WTC11 (cell line): ENCODE data around the gene RIPOR1. TPM values are rescaled to one million over a fixed set of nuclear protein-coding genes. Genes with fewer than 3 reads are reported as not detected.
A peak's percentile ranks its signal among the peaks of the same experiment; 100 is the strongest.

Source experiments
- ATF6 ChIP-seq: sonication (generic); formaldehyde crosslinking; IDR thresholded peaks from 2 replicates; pipeline ENCODE4 v1.8.1; 2023; ENCODE audit warnings: mild to moderate bottlenecking, missing genetic modification reagents
- CDX4 ChIP-seq: fragments of 250-450 bp; sonication (Bioruptor Pico); IDR thresholded peaks from 2 replicates; pipeline ENCODE4 v1.9.0; 2021; ENCODE audit warnings: moderate library complexity, mild to moderate bottlenecking, inconsistent platforms, borderline replicate concordance
- E2F4 ChIP-seq: sonication (generic); formaldehyde crosslinking; IDR thresholded peaks from 2 replicates; pipeline ENCODE4 v1.8.1; 2022; ENCODE audit warnings: low read depth, mild to moderate bottlenecking, moderate library complexity, missing genetic modification reagents, borderline replicate concordance
- FOXK1 ChIP-seq: sonication (generic); formaldehyde crosslinking; IDR thresholded peaks from 2 replicates; pipeline ENCODE4 v1.8.0; 2022; ENCODE audit warnings: mild to moderate bottlenecking, moderate library complexity, missing genetic modification reagents
- GABPB1 ChIP-seq: sonication (generic); formaldehyde crosslinking; IDR thresholded peaks from 2 replicates; pipeline ENCODE4 v1.8.1; 2023; ENCODE audit warnings: mild to moderate bottlenecking, missing genetic modification reagents
- HMGA2 ChIP-seq: fragments of 250-450 bp; sonication (Bioruptor Pico); IDR thresholded peaks from 2 replicates; pipeline ENCODE4 v1.4.0; 2021; ENCODE audit warnings: mild to moderate bottlenecking, moderate library complexity
- HMGXB4 ChIP-seq: sonication (generic); formaldehyde crosslinking; IDR thresholded peaks from 2 replicates; pipeline ENCODE4 v1.8.1; 2023; ENCODE audit warnings: mild to moderate bottlenecking, moderate library complexity, missing genetic modification reagents
- MXD4 ChIP-seq: fragments of 250-450 bp; sonication (Bioruptor Pico); IDR thresholded peaks from 2 replicates; pipeline ENCODE4 v1.8.0; 2021; ENCODE audit warnings: mild to moderate bottlenecking, moderate library complexity, borderline replicate concordance
- NFATC4 ChIP-seq: fragments of 250-450 bp; sonication (Bioruptor Pico); IDR thresholded peaks from 2 replicates; pipeline ENCODE4 v1.9.0; 2021; ENCODE audit warnings: mild to moderate bottlenecking
- NFYB ChIP-seq: sonication (generic); formaldehyde crosslinking; conservative IDR thresholded peaks from 2 replicates; pipeline ENCODE4 v1.8.0; 2022; ENCODE audit warnings: low read depth, missing genetic modification reagents
- NR3C1 ChIP-seq: sonication (generic); formaldehyde crosslinking; conservative IDR thresholded peaks from 2 replicates; pipeline ENCODE4 v1.8.1; 2023; ENCODE audit warnings: low read depth, mild to moderate bottlenecking, missing genetic modification reagents
- RORB ChIP-seq: fragments of 250-450 bp; sonication (Bioruptor Pico); IDR thresholded peaks from 2 replicates; pipeline ENCODE4 v1.9.0; 2021; ENCODE audit warnings: mild to moderate bottlenecking
- STAT6 ChIP-seq: sonication (generic); formaldehyde crosslinking; conservative IDR thresholded peaks from 2 replicates; pipeline ENCODE4 v1.8.1; 2023; ENCODE audit warnings: mild to moderate bottlenecking, low read depth, missing genetic modification reagents, moderate library complexity
- TEAD1 ChIP-seq: sonication (generic); formaldehyde crosslinking; IDR thresholded peaks from 2 replicates; pipeline ENCODE4 v1.8.0; 2022; ENCODE audit warnings: mild to moderate bottlenecking, missing genetic modification reagents
- ZNF138 ChIP-seq: sonication (generic); formaldehyde crosslinking; conservative IDR thresholded peaks from 2 replicates; pipeline ENCODE4 v1.8.1; 2022; ENCODE audit warnings: mild to moderate bottlenecking, moderate library complexity, missing genetic modification reagents
- ZNF281 ChIP-seq: sonication (generic); formaldehyde crosslinking; IDR thresholded peaks from 2 replicates; pipeline ENCODE4 v1.8.0; 2023; ENCODE audit warnings: mild to moderate bottlenecking, missing genetic modification reagents
- ZSCAN18 ChIP-seq: fragments of 250-450 bp; sonication (Bioruptor Pico); IDR thresholded peaks from 2 replicates; pipeline ENCODE4 v2.1.2; 2022; ENCODE audit warnings: mild to moderate bottlenecking, moderate library complexity
- total RNA-seq: library from RNA; stranded (reverse); gene quantifications from 3 replicates; pipeline ENCODE4 v1.2.3, GENCODE V29; 2021

Gene RIPOR1
- total RNA-seq, 1 experiment from 2014 or later, result 14.9 TPM

- TF ChIP-seq ZNF281 (CRISPR knock-in tag), result no peak
- no peak for TF ChIP-seq NFATC4 (CRISPR knock-in tag)
- TF ChIP-seq TEAD1 (CRISPR knock-in tag), result no peak
- peak; percentile 60 for TF ChIP-seq GABPB1
- TF ChIP-seq ATF6 (CRISPR knock-in tag), result no peak
- TF ChIP-seq HMGA2 (CRISPR knock-in tag), result no peak
- TF ChIP-seq NR3C1 (CRISPR knock-in tag), result no peak
- no peak for TF ChIP-seq ZNF138 (CRISPR knock-in tag)
- peak; percentile 32; the same call in 1 of the 2 replicates for TF ChIP-seq HMGXB4 (CRISPR knock-in tag)
- no peak for TF ChIP-seq ZSCAN18
- TF ChIP-seq E2F4 (CRISPR knock-in tag), result peak; percentile 78; the same call in 1 of the 2 replicates
- TF ChIP-seq NFYB (CRISPR knock-in tag), result no peak
- peak; percentile 54; the same call in 1 of the 2 replicates for TF ChIP-seq FOXK1 (CRISPR knock-in tag)
- TF ChIP-seq STAT6 (CRISPR knock-in tag), result no peak
- TF ChIP-seq CDX4, result no peak
- TF ChIP-seq RORB, result no peak
- TF ChIP-seq MXD4 (CRISPR knock-in tag), result no peak
These were observed 33.3 kb downstream of the RIPOR1 start (continued) for GRCh38 chr16:67561824-67562525.
